ENCODE measurements around the gene TRIM24.

Gene TRIM24

GRCh38 chr7:138549082-138549481 is 89.0 kb downstream of the TRIM24 start:
- no peak overlapping the region for H3K4me3 ChIP-seq (ENCODE audit: low read length)
- peaks cover 87% of the 10 kb centered on the region for H3K36me3 ChIP-seq (ENCODE audit: control insufficient read depth, low read depth, low read length)
- H3K27me3 ChIP-seq (ENCODE audit: control insufficient read depth, insufficient read depth, low read length): no peaks in the 10 kb centered on the region
- H3K9ac ChIP-seq (ENCODE audit: low read length): no peak overlapping the region
- no peaks in the 10 kb centered on the region for H3K9me3 ChIP-seq (ENCODE audit: control insufficient read depth, low read depth, low read length)
- H3K27ac ChIP-seq (ENCODE audit: low read length): no peak overlapping the region
- no peaks in the 10 kb centered on the region for H3K4me1 ChIP-seq (ENCODE audit: control insufficient read depth, low read depth, low read length)

DNA sequence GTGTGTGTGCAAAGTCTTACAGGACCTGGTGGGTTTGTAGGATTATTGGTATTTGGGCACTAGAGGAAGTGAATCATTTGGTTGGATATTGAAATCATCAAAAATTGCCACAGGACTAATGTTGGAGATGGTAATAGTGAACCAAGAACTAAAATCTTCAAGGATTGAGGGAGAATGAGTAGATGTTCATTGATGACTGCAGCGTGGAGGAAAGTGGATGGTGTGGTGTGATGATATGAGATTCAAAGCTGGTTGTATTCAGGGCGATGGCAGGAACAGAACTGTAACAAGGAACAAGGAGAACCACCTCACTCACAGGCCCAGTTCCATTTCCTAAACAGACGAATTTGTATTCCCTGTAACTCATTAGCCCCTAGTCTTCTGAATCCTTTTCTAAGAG is 90.3 kb downstream of the TRIM24 start:
- Histone ChIP-seq H3K36me3 (ENCODE audit: control insufficient read depth, low read depth, low read length) (peaks cover 88% of the 10 kb centered on the region), H3K9me3 (ENCODE audit: control insufficient read depth, low read depth, low read length) (peaks cover 8% of the 10 kb centered on the region), H3K4me1 (ENCODE audit: control insufficient read depth, low read depth, low read length) (no peaks in the 10 kb centered on the region), H3K27me3 (ENCODE audit: control insufficient read depth, insufficient read depth, low read length) (no peaks in the 10 kb centered on the region), H3K27ac (ENCODE audit: low read length) (no peak overlapping the region), H3K9ac (ENCODE audit: low read length) (no peak overlapping the region), H3K4me3 (ENCODE audit: low read length) (no peak overlapping the region)

DNA sequence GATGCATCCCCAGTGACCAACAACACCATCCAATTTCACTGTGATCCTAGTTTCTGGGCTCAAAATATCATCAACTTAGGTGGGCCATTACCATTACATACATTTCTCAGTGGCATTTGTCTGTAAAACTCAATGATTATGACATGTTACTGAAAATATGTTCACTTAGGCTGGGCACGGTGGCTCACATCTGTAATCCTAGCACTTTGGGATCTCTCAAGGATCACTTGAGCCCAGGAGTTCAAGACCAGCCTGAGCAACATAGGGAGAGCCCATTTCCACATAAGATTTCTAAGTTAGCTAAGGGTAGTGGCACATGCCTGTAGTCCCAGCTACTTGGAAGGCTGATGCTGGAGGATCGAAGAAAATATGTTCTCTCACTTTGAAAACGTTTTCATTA is 91.0 kb downstream of the TRIM24 start:
- Histone ChIP-seq H3K27me3 (ENCODE audit: control insufficient read depth, insufficient read depth, low read length) (no peaks in the 10 kb centered on the region), H3K4me3 (ENCODE audit: low read length) (no peak overlapping the region), H3K9ac (ENCODE audit: low read length) (no peak overlapping the region), H3K9me3 (ENCODE audit: control insufficient read depth, low read depth, low read length) (peaks cover 14% of the 10 kb centered on the region), H3K36me3 (ENCODE audit: control insufficient read depth, low read depth, low read length) (peaks cover 88% of the 10 kb centered on the region), H3K27ac (ENCODE audit: low read length) (no peak overlapping the region), H3K4me1 (ENCODE audit: control insufficient read depth, low read depth, low read length) (no peaks in the 10 kb centered on the region)

- H3K27ac ChIP-seq (ENCODE audit: low read length): no peak overlapping the region
- peaks cover 96% of the 10 kb centered on the region for H3K36me3 ChIP-seq (ENCODE audit: control insufficient read depth, low read depth, low read length)
- peaks cover 28% of the 10 kb centered on the region for H3K9me3 ChIP-seq (ENCODE audit: control insufficient read depth, low read depth, low read length)
- H3K9ac ChIP-seq (ENCODE audit: low read length): no peak overlapping the region
- H3K4me1 ChIP-seq (ENCODE audit: control insufficient read depth, low read depth, low read length): no peaks in the 10 kb centered on the region
- H3K27me3 ChIP-seq (ENCODE audit: control insufficient read depth, insufficient read depth, low read length): no peaks in the 10 kb centered on the region
- H3K4me3 ChIP-seq (ENCODE audit: low read length): no peak overlapping the region
These were observed 93.7 kb downstream of the TRIM24 start for GRCh38 chr7:138553805-138554204.

GRCh38 chr7:138554674-138555073 is 94.6 kb downstream of the TRIM24 start:
- Histone ChIP-seq H3K9ac (ENCODE audit: low read length) (no peak overlapping the region), H3K36me3 (ENCODE audit: control insufficient read depth, low read depth, low read length) (peaks cover 98% of the 10 kb centered on the region), H3K4me1 (ENCODE audit: control insufficient read depth, low read depth, low read length) (no peaks in the 10 kb centered on the region), H3K27me3 (ENCODE audit: control insufficient read depth, insufficient read depth, low read length) (no peaks in the 10 kb centered on the region), H3K9me3 (ENCODE audit: control insufficient read depth, low read depth, low read length) (peaks cover 28% of the 10 kb centered on the region), H3K27ac (ENCODE audit: low read length) (no peak overlapping the region), H3K4me3 (ENCODE audit: low read length) (no peak overlapping the region)

DNA sequence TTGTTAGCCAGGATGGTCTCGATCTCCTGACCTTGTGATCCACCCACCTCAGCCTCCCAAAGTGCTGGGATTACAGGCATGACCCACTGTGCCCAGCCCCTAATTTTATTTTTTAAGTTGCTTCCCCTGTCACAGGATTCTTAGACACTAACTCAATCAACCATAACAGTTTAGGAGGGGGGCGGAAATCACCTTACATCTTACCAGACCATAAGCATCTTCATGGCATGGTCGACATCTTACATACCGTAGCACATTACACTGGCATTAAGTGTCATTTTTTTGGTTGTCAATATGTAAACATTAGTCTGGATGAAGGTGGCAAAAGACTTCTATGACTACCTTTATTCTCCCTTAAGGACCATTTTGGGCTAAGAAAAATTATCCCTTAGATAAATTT is 95.6 kb downstream of the TRIM24 start:
- H3K4me1 ChIP-seq (ENCODE audit: control insufficient read depth, low read depth, low read length): no peaks in the 10 kb centered on the region
- H3K9me3 ChIP-seq (ENCODE audit: control insufficient read depth, low read depth, low read length): peaks cover 28% of the 10 kb centered on the region
- H3K27me3 ChIP-seq (ENCODE audit: control insufficient read depth, insufficient read depth, low read length): no peaks in the 10 kb centered on the region
- H3K27ac ChIP-seq (ENCODE audit: low read length): no peak overlapping the region
- no peak overlapping the region for H3K9ac ChIP-seq (ENCODE audit: low read length)
- peaks cover 98% of the 10 kb centered on the region for H3K36me3 ChIP-seq (ENCODE audit: control insufficient read depth, low read depth, low read length)
- H3K4me3 ChIP-seq (ENCODE audit: low read length): no peak overlapping the region

GRCh38 chr7:138556771-138557484 is 96.9 kb downstream of the TRIM24 start:
- no peak overlapping the region for H3K4me3 ChIP-seq (ENCODE audit: low read length)
- H3K27ac ChIP-seq (ENCODE audit: low read length): no peak overlapping the region
- no peaks in the 10 kb centered on the region for H3K4me1 ChIP-seq (ENCODE audit: control insufficient read depth, low read depth, low read length)
- H3K27me3 ChIP-seq (ENCODE audit: control insufficient read depth, insufficient read depth, low read length): no peaks in the 10 kb centered on the region
- peaks cover 98% of the 10 kb centered on the region for H3K36me3 ChIP-seq (ENCODE audit: control insufficient read depth, low read depth, low read length)
- peaks cover 28% of the 10 kb centered on the region for H3K9me3 ChIP-seq (ENCODE audit: control insufficient read depth, low read depth, low read length)
- no peak overlapping the region for H3K9ac ChIP-seq (ENCODE audit: low read length)

GRCh38 chr7:138559448-138559847 is 99.4 kb downstream of the TRIM24 start:
- no peak overlapping the region for H3K27ac ChIP-seq (ENCODE audit: low read length)
- H3K36me3 ChIP-seq (ENCODE audit: control insufficient read depth, low read depth, low read length): peaks cover 98% of the 10 kb centered on the region
- peaks cover 27% of the 10 kb centered on the region for H3K9me3 ChIP-seq (ENCODE audit: control insufficient read depth, low read depth, low read length)

DNA sequence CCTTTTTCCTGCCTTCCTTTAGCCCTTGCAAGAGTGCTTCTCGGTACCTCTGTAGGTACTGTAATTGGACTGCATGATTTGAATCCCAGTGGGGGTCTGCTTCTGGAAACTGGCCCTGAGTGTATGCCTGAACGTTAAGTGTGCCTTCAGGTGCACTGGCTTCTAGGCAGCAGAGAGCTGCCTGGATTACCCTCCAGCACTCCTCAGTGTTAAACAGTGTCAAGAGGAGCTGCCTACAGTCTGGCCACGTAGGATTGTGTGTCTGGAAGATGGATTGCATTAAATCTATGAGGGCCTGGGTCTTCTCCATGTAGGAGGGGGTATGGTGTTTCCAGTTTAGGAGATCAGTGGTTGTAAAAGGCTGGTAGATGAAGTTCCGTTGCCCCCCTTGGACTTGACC is 103.7 kb downstream of the TRIM24 start:
- Histone ChIP-seq H3K4me1 (ENCODE audit: control insufficient read depth, low read depth, low read length) (no peaks in the 10 kb centered on the region), H3K36me3 (ENCODE audit: control insufficient read depth, low read depth, low read length) (peaks cover 92% of the 10 kb centered on the region)

More at GRCh38 chr7:138559448-138559847, 99.4 kb downstream of the TRIM24 start:
- no peaks in the 10 kb centered on the region for H3K27me3 ChIP-seq (ENCODE audit: control insufficient read depth, insufficient read depth, low read length)
- H3K4me1 ChIP-seq (ENCODE audit: control insufficient read depth, low read depth, low read length): no peaks in the 10 kb centered on the region
- H3K4me3 ChIP-seq (ENCODE audit: low read length): no peak overlapping the region
- no peak overlapping the region for H3K9ac ChIP-seq (ENCODE audit: low read length)

DNA sequence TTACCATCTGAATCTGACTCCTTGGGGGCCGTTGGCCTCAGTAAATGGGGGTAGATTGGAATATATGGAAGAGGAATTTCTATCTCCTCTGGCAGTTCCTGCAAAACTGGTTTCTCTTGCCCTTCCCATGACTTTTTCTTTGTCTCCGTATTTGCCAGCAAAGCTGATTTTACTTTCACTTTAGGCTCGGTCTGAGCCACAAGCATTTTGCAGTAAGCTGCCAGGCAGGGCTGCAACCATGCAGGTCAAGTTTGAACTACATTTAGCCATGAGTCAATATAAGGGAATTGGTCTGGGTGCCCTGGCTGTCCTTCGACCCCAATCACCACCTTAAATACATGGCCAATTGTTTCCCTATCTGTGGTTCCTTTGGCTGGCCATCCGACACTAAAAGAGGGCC is 104.3 kb downstream of the TRIM24 start:
- H3K27me3 ChIP-seq (ENCODE audit: control insufficient read depth, insufficient read depth, low read length): no peaks in the 10 kb centered on the region
- no peak overlapping the region for H3K9ac ChIP-seq (ENCODE audit: low read length)
- no peaks in the 10 kb centered on the region for H3K9me3 ChIP-seq (ENCODE audit: control insufficient read depth, low read depth, low read length)
- H3K4me1 ChIP-seq (ENCODE audit: control insufficient read depth, low read depth, low read length): no peaks in the 10 kb centered on the region
- no peak overlapping the region for H3K27ac ChIP-seq (ENCODE audit: low read length)
- no peak overlapping the region for H3K4me3 ChIP-seq (ENCODE audit: low read length)
- H3K36me3 ChIP-seq (ENCODE audit: control insufficient read depth, low read depth, low read length): peaks cover 92% of the 10 kb centered on the region

More for the DNA sequence above, 103.7 kb downstream of the TRIM24 start:
- no peak overlapping the region for H3K9ac ChIP-seq (ENCODE audit: low read length)
- no peaks in the 10 kb centered on the region for H3K27me3 ChIP-seq (ENCODE audit: control insufficient read depth, insufficient read depth, low read length)
- no peak overlapping the region for H3K4me3 ChIP-seq (ENCODE audit: low read length)
- no peak overlapping the region for H3K27ac ChIP-seq (ENCODE audit: low read length)
- H3K9me3 ChIP-seq (ENCODE audit: control insufficient read depth, low read depth, low read length): no peaks in the 10 kb centered on the region

DNA sequence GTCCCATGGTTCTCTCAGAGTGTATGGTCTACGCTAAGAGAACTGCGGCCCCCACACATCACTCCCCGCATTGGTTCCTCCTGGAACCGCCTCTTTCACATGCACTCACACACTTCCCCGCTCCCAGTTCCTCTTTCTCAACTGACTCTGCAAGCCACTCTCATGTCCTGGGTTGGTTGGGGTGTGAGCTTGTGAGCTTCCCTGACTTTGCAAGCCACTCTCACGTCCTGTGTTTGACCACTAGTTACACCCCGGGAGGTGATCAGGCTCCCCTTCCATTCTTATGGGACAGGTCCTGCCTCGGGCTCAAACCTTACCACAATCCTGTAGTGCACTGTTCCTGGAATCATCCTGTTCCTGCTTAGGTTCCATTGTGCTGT is 105.0 kb downstream of the TRIM24 start:
- Histone ChIP-seq H3K27ac (ENCODE audit: low read length) (no peak overlapping the region), H3K9ac (ENCODE audit: low read length) (no peak overlapping the region), H3K36me3 (ENCODE audit: control insufficient read depth, low read depth, low read length) (peaks cover 92% of the 10 kb centered on the region), H3K4me3 (ENCODE audit: low read length) (no peak overlapping the region), H3K4me1 (ENCODE audit: control insufficient read depth, low read depth, low read length) (no peaks in the 10 kb centered on the region), H3K27me3 (ENCODE audit: control insufficient read depth, insufficient read depth, low read length) (no peaks in the 10 kb centered on the region), H3K9me3 (ENCODE audit: control insufficient read depth, low read depth, low read length) (no peaks in the 10 kb centered on the region)

GRCh38 chr7:138565451-138566114 is 105.5 kb downstream of the TRIM24 start:
- H3K27ac ChIP-seq (ENCODE audit: low read length): no peak overlapping the region
- H3K4me3 ChIP-seq (ENCODE audit: low read length): no peak overlapping the region
- H3K27me3 ChIP-seq (ENCODE audit: control insufficient read depth, insufficient read depth, low read length): no peaks in the 10 kb centered on the region
- no peaks in the 10 kb centered on the region for H3K9me3 ChIP-seq (ENCODE audit: control insufficient read depth, low read depth, low read length)
- no peak overlapping the region for H3K9ac ChIP-seq (ENCODE audit: low read length)
- H3K4me1 ChIP-seq (ENCODE audit: control insufficient read depth, low read depth, low read length): no peaks in the 10 kb centered on the region
- H3K36me3 ChIP-seq (ENCODE audit: control insufficient read depth, low read depth, low read length): peaks cover 93% of the 10 kb centered on the region
